ENCODE data around the gene MYCBPAP. TPM values are rescaled to one million over a fixed set of nuclear protein-coding genes. Genes with fewer than 3 reads are reported as not detected.

The MYCBPAP gene
- total and polyA plus RNA-seq, 8 donors = 1.4 to 9.1 (median 5.8) TPM

DNA sequence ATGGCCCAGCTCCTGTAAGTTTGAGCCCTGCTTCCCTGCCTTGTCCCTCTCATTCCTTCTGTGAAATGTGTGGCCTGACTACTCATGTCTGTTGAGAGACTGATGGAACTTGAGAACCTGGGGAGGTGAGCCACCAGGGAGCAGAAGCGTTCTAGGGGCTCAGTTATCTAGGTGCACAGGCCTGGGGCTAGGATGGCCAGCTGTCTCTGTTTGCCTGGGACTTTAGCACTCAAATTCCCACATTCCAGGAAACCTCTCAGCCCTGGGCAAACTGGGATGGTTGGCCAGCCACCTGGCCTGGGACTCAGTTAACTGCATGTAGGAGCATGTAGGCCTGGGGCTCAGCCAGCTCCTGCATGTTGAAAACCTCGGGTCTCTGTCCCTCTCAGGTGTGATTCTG, 15.0 kb downstream of the MYCBPAP start:
- Histone ChIP-seq H3K27me3 (no peaks in the 10 kb centered on the region), H3K27ac (no peak overlapping the region), H3K4me1 (no peaks in the 10 kb centered on the region), H3K9me3 (no peaks in the 10 kb centered on the region), H3K4me3 (no peak overlapping the region), H3K36me3 (no peaks in the 10 kb centered on the region)
- no peak for DNase-seq
- intact Hi-C loops (cut with DNase I) = no loop called here
- ATAC-seq = no peak
- TF ChIP-seq, protein P1, sequence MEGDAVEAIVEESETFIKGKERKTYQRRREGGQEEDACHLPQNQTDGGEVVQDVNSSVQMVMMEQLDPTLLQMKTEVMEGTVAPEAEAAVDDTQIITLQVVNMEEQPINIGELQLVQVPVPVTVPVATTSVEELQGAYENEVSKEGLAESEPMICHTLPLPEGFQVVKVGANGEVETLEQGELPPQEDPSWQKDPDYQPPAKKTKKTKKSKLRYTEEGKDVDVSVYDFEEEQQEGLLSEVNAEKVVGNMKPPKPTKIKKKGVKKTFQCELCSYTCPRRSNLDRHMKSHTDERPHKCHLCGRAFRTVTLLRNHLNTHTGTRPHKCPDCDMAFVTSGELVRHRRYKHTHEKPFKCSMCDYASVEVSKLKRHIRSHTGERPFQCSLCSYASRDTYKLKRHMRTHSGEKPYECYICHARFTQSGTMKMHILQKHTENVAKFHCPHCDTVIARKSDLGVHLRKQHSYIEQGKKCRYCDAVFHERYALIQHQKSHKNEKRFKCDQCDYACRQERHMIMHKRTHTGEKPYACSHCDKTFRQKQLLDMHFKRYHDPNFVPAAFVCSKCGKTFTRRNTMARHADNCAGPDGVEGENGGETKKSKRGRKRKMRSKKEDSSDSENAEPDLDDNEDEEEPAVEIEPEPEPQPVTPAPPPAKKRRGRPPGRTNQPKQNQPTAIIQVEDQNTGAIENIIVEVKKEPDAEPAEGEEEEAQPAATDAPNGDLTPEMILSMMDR (IDR thresholded peaks at IDR 0.05) = no peak

- H3K4me3 ChIP-seq = no peak overlapping the region
- no peaks in the 10 kb centered on the region for H3K4me1 ChIP-seq
- H3K36me3 ChIP-seq = no peaks in the 10 kb centered on the region
- no peak overlapping the region for H3K27ac ChIP-seq
- ATAC-seq (no peak), DNase-seq (peak in 1 of 4 donors; percentile 67)
- TF ChIP-seq, protein P1 (IDR thresholded peaks at IDR 0.05) = no peak
- intact Hi-C loops (cut with DNase I) = no loop called here
- no peaks in the 10 kb centered on the region for H3K9me3 ChIP-seq
- peaks cover 0 to 9% of the 10 kb centered on the region in 2 donors for H3K27me3 ChIP-seq
Observed at GRCh38 chr17:50524838-50525237, 16.6 kb downstream of the MYCBPAP start.

- H3K9me3 ChIP-seq = no peaks in the 10 kb centered on the region
- H3K27me3 ChIP-seq = peaks cover 3 to 33% of the 10 kb centered on the region in 2 donors
- no peaks in the 10 kb centered on the region for H3K36me3 ChIP-seq
- peaks cover 0 to 3% of the 10 kb centered on the region in 2 donors for H3K4me1 ChIP-seq
- TF ChIP-seq, protein P1 (IDR thresholded peaks at IDR 0.05) = no peak
- H3K27ac ChIP-seq = no peak overlapping the region
- ATAC-seq = no peak
- H3K4me3 ChIP-seq = no peak overlapping the region
- intact Hi-C loops (cut with DNase I) = no loop called here
- no peak for DNase-seq
Observed at GRCh38 chr17:50527155-50527762, 19.0 kb downstream of the MYCBPAP start.

DNA sequence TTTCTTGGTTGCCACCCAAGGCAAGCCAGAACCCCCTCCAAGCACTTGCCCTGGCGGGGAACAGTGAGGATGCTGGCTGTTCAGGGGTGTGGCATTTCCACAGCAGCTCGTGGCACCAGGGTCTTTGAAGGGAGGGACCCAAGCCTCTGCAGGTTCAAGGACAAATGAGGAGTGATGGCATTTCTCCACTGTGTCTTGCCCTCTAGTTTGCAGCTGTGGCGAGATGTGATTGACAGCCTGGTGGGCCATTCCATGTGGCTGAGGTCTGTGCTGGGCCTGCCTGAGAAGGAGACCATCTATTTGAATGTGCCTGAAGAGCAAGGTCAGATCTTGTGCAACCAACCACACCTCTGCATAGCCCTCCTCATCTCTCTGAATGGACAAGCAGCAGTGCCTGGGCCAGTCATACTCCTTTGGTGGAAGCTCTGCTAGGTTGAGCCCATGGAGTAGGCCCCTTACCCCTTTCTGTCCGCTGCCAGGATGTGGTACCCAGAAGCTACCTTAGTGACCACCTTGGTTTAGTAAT, 19.8 kb downstream of the MYCBPAP start:
- Histone ChIP-seq H3K4me3 (no peak overlapping the region), H3K4me1 (peaks cover 0 to 10% of the 10 kb centered on the region in 2 donors), H3K27ac (no peak overlapping the region), H3K27me3 (peaks cover 10 to 40% of the 10 kb centered on the region in 2 donors), H3K9me3 (no peaks in the 10 kb centered on the region), H3K36me3 (no peaks in the 10 kb centered on the region)
- no peak for ATAC-seq
- intact Hi-C loops (cut with DNase I) = no loop called here
- TF ChIP-seq, protein P1 (IDR thresholded peaks at IDR 0.05) = no peak
- DNase-seq = no peak

- TF ChIP-seq, protein P1 (IDR thresholded peaks at IDR 0.05) = no peak
- DNase-seq = no peak
- ATAC-seq = no peak
- peaks cover 15 to 59% of the 10 kb centered on the region in 2 donors for H3K27me3 ChIP-seq
- intact Hi-C loops (cut with DNase I) = no loop called here
- no peak overlapping the region for H3K27ac ChIP-seq
- H3K36me3 ChIP-seq = no peaks in the 10 kb centered on the region
- peaks cover 10 to 23% of the 10 kb centered on the region in 2 donors for H3K4me1 ChIP-seq
- H3K4me3 ChIP-seq = no peak overlapping the region
- H3K9me3 ChIP-seq = no peaks in the 10 kb centered on the region
Observed at GRCh38 chr17:50529849-50530248, 21.6 kb downstream of the MYCBPAP start.
